AML-193 (cell line): ENCODE results near the gene ZDHHC11.
"Not testable (repeated sequence)": the region's sequence is repeated elsewhere in the genome, so short reads cannot be mapped to it uniquely, and the experiment has no call there.

ENCODE experiments used
- DNase-seq, 2 experiments: peaks; one replicate each; lab custom pipeline; 2025; lab: John Stamatoyannopoulos, UW

Gene ZDHHC11

DNA sequence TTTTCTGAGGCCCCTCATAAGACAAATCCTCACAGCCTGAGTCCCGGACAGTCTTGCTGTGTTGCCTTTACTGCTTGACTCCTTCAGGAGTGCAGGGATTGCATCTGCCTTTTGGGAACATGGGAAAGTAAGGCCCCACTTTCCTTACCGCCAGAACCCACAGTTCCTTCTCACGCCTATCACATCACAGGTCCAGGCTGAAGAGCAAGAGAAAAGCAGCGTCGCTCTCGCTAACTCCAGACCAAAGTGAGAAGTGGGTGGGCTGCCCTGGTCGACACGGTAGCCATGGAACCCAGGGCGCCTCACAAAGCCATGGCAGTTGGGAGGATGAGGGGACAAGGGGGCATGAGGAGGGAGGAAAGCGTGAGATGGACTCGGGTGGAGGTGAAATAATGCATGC, 7.9 kb upstream of the ZDHHC11 start:
- DNase-seq: no peak

DNA sequence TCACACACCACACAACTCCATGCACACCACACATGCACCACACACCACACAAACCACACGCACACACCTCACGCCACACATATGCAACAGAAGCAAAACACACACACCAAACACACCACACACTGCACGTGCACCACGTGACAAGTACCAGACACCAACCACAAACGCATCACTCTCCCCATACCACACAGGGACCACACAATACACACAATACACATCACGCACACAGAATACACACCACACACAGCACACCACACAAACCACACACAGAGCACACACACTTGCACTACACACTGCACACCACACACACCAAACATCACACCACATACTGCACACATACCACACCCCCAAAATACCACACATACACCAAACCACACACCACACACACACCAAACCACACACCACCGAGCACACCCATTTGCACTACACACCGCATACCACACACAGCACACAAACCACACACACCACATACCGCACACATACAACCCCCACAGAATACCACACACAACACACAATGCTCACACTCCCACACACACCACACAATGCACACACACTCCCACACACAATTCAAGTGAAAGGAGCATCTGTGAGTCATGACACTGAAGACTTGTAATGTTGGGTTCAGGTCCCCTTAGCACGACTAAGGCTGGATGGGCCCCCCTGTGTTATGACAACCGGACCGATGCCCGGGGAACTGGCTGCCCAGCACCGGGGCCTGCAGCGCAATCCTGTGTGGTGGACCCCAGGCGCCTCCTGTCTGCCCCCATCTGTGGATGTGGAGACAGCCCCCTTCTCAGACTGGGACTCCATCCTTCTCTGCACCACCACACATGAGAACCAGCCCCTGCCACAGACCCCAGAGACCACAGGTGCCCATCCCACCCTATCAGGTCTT, 6.0 kb upstream of the ZDHHC11 start:
- no peak for DNase-seq

DNA sequence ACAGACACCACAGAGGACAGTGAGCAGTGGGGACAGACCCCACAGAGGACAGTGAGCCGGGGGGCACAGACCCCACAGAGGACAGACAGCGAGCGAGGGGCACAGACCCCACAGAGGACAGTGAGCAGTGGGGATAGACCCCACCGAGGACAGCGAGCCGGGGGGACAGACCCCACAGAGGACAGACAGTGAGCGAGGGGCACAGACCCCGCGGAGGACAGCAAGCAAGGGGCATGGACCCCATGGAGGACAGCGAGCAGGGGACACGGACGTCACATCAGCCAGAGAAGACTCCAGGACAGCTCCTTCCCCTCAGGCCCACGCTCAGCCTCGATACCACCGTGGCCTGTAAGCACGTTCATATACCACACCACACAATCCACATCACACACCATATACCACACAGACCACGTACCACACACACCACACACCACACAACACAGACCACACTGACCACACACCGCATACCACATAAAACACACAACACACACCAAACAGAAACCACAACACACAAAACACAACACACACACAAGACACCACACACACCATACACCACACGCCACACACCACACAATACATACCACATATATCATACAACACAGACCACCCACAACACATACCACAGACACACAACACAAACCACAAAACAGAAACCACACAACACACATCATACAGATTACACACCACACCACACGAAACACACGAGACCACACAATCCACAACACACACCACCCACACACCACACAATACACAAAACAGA, 5.2 kb upstream of the ZDHHC11 start:
- no peak for DNase-seq

DNA sequence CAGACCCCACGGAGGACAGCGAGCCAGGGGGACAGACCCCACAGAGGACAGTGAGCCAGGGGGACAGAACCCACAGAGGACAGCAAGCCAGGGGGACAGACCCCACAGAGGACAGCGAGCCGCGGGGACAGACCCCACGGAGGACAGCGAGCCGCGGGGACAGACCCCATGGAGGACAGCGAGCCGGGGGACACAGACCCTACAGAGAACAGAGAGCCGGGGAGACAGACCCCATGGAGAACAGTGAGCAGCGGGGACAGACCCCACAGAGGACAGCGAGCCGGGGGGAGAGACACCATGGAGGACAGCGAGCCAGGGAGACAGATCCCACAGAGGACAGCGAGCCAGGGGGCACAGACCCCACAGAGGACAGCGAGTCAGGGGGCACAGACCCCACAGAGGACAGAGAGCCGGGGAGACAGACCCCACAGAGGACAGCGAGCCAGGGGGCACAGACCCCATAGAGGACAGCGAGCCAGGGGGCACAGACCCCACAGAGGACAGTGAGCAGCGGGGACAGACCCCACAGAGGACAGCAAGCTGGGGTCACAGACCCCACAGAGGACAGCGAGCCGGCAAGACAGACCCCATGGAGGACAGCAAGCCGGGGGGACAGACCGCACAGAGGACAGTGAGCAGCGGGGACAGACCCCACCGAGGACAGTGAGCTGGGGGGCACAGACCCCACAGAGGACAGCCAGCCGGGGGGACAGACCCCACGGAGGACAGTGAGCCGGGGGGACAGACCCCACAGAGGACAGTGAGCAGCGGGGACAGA, 4.4 kb upstream of the ZDHHC11 start:
- DNase-seq: no peak

DNA sequence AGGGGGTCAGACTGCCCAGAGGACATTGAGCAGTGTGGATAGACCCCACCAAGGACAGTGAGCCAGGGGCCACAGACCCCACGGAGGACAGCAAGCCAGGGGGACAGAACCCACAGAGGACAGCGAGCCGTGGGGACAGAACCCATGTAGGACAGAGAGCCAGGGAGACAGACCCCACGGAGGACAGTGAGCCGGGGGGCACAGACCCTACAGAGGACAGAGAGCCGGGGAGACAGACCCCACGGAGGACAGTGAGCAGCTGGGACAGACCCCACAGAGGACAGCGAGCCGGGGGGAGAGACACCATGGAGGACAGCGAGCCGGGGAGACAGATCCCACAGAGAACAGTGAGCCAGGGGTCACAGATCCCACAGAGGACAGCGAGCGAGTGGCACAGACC, 3.4 kb upstream of the ZDHHC11 start:
- no peak for DNase-seq

DNA sequence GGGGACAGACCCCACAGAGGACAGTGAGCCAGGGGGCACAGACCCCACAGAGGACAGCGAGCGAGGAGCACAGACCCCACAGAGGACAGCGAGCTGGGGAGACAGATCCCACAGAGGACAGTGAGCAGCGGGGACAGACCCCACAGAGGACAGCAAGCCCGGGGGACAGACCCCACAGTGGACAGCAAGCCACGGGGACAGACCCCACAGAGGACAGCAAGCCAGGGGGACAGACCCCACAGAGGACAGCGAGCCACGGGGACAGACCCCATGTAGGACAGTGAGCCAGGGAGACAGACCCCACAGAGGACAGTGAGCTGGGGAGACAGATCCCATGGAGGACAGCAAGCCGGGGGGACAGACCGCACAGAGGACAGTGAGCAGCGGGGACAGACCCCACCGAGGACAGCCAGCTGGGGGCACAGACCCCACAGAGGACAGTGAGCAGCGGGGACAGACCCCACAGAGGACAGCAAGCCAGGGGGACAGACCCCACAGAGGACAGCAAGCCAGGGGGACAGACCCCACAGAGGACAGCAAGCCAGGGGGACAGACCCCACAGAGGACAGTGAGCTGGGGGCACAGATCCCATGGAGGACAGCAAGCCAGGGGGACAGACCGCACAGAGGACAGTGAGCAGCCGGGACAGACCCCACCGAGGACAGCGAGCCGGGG, 2.8 kb upstream of the ZDHHC11 start:
- not testable (repeated sequence) for DNase-seq

DNA sequence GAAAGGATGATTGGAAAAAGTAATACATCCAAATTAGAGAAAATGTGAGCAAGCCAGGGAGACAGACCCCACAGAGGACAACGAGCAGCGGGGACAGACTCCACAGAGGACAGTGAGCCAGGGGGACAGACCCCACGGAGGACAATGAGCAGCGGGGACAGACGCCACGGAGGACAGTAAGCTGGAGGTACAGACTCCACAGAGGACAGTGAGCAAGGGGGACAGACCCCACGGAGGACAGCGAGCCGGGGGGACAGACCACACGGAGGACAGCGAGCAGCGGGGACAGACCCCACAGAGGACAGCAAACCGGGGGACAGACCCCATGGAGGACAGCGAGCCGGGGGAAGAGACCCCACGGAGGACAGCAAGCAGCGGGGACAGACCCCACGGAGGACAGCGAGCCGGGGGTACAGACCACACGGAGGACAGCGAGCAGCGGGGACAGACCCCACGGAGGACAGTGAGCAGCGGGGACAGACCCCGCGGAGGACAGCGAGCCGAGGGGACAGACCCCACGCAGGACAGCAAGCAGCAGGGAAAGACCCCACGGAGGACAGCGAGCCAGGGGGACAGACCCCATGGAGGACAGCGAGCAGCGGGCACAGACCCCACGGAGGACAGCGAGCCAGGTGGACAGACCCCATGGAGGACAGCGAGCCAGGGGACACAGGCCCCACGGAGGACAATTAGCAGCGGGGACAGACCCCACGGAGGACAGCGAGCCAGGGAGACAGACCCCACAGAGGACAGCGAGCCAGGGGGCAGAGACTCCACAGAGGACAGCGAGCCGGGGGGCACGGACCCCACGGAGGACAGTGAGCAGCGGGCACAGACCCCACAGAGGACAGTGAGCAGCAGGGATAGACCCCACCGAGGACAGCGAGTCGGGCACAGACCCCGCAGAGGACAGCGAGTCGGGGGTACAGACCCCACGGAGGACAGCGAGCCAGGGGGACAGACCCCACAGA, 1.9 kb upstream of the ZDHHC11 start:
- no peak for DNase-seq

DNA sequence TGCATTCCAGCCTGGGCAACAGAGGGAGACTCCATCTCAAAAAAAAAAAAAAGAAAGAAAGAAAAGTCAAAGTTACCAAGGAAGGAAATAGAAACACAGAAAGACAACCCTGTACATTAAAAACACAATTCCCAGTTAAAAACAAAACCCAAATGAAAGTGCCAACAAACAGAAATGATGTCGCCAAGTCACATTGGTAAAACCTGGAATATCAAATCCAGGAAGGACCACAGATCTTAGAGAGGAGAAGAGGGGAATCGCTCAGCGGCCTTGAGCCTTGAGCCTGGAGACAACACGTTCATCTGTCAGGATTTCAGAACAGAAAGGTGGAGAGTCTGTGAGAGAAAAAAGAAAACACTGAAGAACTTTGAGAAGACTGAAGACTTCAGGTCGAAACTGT, 1.2 kb upstream of the ZDHHC11 start:
- no peak for DNase-seq

DNA sequence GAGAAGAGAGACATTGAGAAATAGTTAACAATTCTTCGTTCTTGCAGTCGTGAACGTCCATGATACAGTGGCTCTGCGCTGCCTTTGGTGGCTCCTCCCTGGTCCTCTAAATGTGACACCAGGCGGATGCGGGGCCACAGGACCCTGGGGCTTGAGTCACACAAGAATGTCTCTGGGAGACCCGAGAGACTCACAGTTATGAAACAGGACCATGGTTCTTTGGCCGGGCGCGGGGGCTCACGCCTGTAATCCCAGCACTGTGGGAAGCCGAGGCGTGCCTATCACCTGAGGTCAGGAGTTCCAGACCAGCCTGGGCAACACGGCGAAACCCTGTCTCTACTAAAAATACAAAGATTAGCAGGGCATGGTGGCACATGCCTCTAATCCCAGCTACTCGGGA, 767 bp upstream of the ZDHHC11 start:
- no peak for DNase-seq

DNA sequence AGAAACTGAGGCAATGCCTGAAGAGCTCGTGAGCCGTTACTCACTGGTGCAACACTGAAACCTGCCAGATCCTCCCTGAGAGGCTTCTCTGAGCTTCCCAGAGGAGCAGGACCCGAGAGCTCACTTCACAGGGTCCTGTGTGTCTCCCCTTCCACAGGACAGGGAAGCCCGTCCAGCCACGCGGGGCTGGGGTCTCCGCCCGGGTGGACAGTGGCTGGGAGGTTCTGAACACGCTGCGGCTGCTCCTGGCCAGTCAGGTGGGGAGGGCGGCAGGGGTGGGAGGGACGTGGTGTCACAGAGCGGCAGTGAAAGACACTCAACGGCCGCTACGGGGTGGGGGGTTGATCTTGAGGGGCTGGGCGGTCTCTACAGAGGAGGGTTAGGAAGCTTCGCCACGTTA, 290 bp upstream of the ZDHHC11 start:
- no peak for DNase-seq

DNA sequence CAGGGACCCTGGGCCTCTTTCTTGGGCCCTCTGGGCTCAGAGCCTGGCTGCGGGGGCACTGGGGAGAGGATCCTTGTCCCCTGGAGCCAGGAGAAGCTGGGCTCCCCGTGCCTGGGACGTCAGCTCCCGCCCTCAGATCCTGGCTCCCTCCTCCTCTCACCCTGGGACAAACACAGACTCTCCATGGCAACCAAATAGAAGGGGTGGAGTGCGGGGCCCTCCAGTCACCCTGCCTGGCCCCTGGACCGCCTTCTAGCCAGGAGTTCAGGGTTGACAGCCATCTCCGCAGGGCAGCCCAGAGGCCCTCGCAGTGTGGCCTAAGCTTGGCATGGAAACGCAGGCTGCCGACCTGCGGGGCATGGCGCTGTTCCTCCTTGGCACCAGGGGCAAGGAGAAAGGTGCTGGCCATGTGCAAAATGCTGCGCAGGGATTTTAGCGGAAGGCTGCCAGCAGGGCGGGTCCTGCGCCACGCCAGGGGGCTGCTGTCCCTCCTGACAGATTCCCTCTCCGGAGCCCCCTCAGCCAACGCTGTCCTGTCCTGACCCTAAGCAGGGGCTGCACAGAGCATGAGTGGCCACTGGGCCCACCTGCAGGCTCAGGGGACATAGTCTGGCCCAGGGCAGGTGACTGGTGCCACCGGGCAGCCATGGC, 1.0 kb downstream of the ZDHHC11 start:
- DNase-seq: no peak

DNA sequence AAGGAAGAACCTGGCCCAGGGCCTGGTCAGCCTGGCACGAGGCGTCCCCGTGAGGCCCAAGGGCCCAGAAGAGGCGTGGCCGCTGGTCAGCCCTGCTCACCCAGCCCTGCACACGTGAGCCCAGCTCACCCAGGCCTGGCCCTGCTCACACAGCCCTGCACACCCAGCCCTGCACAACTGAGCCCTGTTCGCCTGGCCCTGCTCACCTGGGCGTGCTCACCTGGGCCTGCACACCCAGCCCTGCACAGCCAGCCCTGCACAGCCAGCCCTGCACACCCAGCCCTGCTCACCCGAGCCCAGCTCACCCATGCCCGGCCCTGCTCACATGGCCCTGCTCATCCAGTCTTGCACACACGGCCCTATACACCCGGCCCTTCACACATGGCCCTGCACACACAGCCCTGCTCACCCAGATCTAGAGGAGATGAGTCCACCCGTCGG, 2.1 kb downstream of the ZDHHC11 start:
- no peak for DNase-seq

DNA sequence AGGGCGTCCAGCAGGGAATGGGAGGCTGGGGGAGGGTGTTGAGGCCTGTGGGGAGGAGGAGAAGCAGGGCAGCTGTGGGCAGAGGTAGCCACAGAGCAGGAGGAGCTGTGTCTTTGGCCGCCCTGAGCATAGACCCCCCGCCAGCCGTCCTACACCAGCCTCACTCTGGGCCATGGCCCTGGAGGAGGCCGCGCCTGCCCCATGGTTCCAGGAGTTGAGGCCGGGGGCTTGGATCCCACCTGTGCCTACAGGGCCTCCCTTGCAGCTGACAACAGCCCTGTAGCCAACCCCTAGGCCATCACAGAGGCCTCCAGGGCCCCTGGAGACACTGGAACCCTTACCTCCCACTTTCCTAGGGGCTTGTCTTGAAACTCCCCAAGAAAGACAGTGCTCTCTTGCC, 3.0 kb downstream of the ZDHHC11 start:
- DNase-seq: not testable (repeated sequence)

DNA sequence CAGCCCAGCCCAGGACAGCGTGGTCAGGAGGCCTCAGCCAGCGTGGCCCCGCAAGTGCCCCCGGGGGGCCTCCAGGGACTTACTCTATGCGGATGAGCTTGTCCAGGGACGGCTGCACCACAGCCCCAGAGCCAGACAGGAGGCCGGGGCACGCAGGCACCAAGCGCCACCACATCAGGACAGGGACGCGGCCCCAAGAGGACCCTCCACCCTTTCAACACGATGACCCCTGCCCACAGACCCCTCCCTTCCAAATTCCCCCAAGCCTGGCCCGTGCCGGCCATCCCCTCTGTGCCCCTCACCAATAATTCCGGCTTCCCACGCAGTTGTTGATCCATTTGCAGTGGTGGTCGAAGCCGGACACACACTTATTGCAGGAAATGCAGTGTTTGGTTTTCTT, 3.6 kb downstream of the ZDHHC11 start:
- not testable (repeated sequence) for DNase-seq

DNA sequence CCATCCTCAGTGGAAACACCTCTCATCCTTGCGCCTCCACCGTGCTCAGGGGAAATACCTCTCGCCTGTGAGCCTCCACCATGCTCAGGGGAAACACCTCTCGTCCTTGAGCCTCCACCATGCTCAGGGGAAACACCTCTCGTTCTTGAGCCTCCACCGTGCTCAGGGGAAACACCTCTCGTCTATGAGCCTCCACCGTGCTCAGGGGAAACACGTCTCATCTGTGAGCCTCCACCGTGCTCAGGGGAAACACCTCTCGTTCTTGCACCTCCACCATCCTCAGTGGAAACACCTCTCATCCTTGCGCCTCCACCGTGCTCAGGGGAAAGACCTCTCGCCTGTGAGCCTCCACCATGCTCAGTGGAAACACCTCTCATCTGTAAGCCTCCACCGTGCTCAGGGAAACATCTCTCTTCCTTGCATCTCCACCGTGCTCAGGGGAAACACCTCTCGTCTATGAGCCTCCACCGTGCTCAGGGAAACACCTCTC, 4.1 kb downstream of the ZDHHC11 start:
- DNase-seq: not testable (repeated sequence)

DNA sequence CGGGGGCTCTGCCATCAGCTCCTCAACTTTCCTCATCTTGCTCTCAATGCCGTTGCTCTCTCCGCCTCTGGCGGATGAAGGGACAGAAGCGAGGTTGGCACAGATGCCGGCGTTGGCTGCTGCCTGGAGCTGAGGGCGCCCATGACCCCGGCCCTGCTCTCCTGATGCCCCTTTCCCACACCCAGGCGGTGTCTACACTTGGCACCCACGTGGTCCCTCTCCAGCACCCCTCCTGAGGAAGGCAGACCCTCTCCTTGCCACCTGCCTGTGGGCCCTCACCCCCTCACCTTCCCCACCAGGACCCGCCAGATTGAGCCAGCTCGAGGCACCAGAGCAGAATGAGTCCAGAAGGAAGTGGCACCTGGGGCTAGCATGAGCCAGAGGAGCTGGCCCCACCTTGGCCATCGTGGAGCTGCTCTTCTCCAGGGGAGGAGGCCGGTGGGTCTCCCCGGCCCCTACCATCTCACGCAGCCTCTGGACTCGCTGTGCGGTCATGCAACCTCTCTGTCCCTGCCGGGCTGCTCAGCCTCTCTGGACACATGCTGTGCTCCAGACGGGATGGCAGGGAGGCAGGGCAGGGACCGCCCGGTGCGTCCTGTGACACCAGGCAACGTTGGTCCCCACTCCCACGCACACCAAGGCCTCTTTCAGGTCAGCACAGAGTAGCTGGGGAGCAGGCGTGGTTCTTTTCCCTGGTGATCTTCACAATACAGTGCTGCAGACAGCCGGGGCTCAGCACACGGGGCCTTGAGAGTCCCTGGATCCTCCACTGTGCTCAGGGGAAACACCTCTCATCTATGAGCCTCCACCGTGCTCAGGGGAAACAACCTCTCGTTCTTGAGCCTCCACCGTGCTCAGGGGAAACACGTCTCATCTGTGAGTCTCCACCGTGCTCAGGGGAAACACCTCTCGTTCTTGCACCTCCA, 4.8 kb downstream of the ZDHHC11 start:
- DNase-seq: not testable (repeated sequence)

DNA sequence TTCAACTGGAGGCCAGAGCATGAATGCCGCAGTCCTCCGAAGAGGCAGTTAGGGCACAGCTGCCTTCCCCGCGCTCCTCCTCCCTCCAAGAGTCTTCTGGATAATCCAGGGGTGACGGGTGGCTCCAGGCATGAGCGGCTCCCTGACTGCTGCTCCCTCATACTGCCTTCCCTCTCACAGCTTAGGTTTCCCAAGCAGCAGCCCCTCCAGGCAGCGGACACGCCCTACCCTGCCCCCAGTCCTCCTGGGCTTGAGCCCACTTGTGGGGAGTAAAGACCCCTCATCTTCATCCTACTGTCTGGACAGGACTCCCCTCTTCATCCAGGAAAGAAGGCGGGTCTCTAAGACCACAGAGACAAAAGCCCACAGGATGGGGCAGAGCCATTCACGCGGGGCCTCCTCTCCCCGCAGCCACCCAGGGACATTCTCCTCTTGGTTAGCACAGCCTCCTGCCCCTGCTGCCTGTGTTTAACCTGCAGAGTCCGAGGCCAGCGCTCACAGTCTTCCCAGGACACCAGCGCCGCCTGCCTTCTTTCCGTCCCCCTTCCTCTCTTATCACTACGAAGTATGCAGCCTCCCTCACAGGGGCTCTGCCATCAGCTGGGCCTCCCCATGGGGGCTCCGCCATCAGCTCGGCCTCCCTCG, 5.6 kb downstream of the ZDHHC11 start:
- DNase-seq: not testable (repeated sequence)

DNA sequence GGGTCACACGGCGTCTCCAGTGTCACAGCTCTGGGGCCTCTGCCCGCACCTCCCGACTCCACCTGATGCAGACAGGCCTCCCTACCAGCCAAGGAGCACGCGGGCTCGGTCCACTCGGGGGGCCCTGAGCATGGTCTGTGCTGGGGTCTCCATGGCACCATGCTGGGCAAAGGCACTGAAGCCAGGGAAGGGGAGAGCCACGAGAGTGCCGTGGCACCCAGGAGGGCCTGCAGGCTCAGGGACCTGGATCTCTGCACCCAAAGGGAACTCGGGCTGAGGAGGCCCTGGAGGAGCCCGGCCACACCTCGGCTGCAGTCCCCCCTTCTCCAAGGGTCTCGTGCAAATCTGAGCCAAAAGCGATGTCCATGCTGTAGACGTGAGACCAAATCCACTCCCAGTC, 6.4 kb downstream of the ZDHHC11 start:
- not testable (repeated sequence) for DNase-seq
